ENCODE data around the gene CYP2E1.
"Not testable (repeated sequence)": the region's sequence is repeated elsewhere in the genome, so short reads cannot be mapped to it uniquely, and the experiment has no call there.

CYP2E1 gene

GRCh38 chr10:133526957-133527588, at the start of gene CYP2E1:
Gene CYP2E1 (plus strand): TSS chr10:133527363. CDS start chr10:133527396, 33 bp downstream.
- DNase-seq (ENCODE audit: low read depth in 2 of 2) = no peak

- DNase-seq (ENCODE audit: low read depth in 2 of 2) = no peak
Observed at GRCh38 chr10:133481086-133481643, 46.0 kb upstream of the CYP2E1 start.

GRCh38 chr10:133481657-133482056, 45.5 kb upstream of the CYP2E1 start:
- no peak for DNase-seq (ENCODE audit: low read depth in 2 of 2)

- no peak for DNase-seq (ENCODE audit: low read depth in 2 of 2)
Observed at GRCh38 chr10:133484818-133485217, 42.3 kb upstream of the CYP2E1 start.

- DNase-seq (ENCODE audit: low read depth in 2 of 2) = no peak
Observed at GRCh38 chr10:133487085-133487484, 40.1 kb upstream of the CYP2E1 start.

GRCh38 chr10:133488354-133488753, 38.8 kb upstream of the CYP2E1 start:
- no peak for DNase-seq (ENCODE audit: low read depth in 2 of 2)

- DNase-seq (ENCODE audit: low read depth in 2 of 2) = no peak
Observed at GRCh38 chr10:133489816-133490588, 37.2 kb upstream of the CYP2E1 start.

GRCh38 chr10:133493562-133493961, 33.6 kb upstream of the CYP2E1 start:
- not testable (repeated sequence) for DNase-seq (ENCODE audit: low read depth in 2 of 2)

- DNase-seq (ENCODE audit: low read depth in 2 of 2) = not testable (repeated sequence)
Observed at GRCh38 chr10:133497363-133497762, 29.8 kb upstream of the CYP2E1 start.

GRCh38 chr10:133499176-133499575, 28.0 kb upstream of the CYP2E1 start:
- DNase-seq (ENCODE audit: low read depth in 2 of 2) = not testable (repeated sequence)

GRCh38 chr10:133500897-133501296, 26.3 kb upstream of the CYP2E1 start:
- not testable (repeated sequence) for DNase-seq (ENCODE audit: low read depth in 2 of 2)

GRCh38 chr10:133509700-133510099, 17.5 kb upstream of the CYP2E1 start:
- no peak for DNase-seq (ENCODE audit: low read depth in 2 of 2)

GRCh38 chr10:133511408-133511807, 15.8 kb upstream of the CYP2E1 start:
- DNase-seq (ENCODE audit: low read depth in 2 of 2) = no peak

- DNase-seq (ENCODE audit: low read depth in 2 of 2) = no peak
Observed at GRCh38 chr10:133511907-133512528, 15.1 kb upstream of the CYP2E1 start.

GRCh38 chr10:133515471-133515870, 11.7 kb upstream of the CYP2E1 start:
- DNase-seq (ENCODE audit: low read depth in 2 of 2) = no peak

- DNase-seq (ENCODE audit: low read depth in 2 of 2) = no peak
Observed at GRCh38 chr10:133516057-133516456, 11.1 kb upstream of the CYP2E1 start.

- DNase-seq (ENCODE audit: low read depth in 2 of 2) = not testable (repeated sequence)
Observed at GRCh38 chr10:133518517-133518916, 8.6 kb upstream of the CYP2E1 start.

- peak; percentile 82 to 92 for DNase-seq (ENCODE audit: low read depth in 2 of 2)
Observed at GRCh38 chr10:133520193-133520738, 6.9 kb upstream of the CYP2E1 start.

- no peak for DNase-seq (ENCODE audit: low read depth in 2 of 2)
Observed at GRCh38 chr10:133523631-133524203, 3.4 kb upstream of the CYP2E1 start.

GRCh38 chr10:133525444-133525843, 1.7 kb upstream of the CYP2E1 start:
- no peak for DNase-seq (ENCODE audit: low read depth in 2 of 2)

- DNase-seq (ENCODE audit: low read depth in 2 of 2) = no peak
Observed at GRCh38 chr10:133527771-133528271, 658 bp downstream of the CYP2E1 start.
